ENCODE data around the gene ITGA11. TPM values are rescaled to one million over a fixed set of nuclear protein-coding genes. Genes with fewer than 3 reads are reported as not detected.

Gene ITGA11
- total RNA-seq, 1 donor from 2014 or later, result 2.0 TPM

GRCh38 chr15:68340726-68341671 is 91.0 kb downstream of the ITGA11 start:
- no peak for FAIRE-seq
- DNase-seq (ENCODE audit: low spot score in 2 of 2), result no peak

DNA sequence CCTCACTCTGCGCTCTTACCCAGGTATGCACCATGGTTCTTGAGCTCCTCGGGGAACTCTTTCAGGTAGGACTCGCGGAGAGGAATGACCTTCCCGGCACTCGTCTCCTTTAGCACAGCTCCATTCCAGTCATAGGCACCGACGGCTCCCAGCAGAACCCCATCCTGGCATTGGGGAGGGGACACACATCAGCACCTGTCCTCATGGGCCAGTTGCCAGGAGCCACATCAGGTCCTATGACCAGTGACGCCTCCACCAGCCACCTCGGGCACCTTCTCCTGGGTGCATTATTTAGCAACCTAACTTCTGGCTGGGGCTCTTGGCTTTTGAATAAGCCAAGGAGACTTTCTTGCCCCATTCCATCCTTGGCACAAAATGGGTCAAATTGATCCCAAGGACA is 92.5 kb downstream of the ITGA11 start:
- FAIRE-seq (no peak), DNase-seq (ENCODE audit: low spot score in 2 of 2) (no peak)

DNA sequence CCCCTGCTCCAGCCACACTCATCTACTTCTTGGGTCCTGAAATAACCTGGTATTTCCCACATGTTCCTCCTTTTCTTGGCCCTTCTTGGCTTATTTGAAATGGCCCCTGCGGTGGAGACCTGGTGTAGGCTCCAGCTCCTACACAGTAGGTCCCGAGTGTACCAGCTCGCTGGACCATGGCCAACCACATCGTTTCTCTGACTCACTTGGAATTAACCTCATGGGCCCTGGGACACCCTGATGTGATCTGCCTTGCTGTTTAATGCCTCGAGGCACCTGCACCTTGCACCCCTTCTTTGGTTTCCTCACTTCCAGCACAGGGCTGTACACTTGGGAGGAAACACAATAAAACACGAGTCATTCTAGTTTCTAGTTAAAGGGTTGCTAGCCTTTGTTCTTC is 94.1 kb downstream of the ITGA11 start:
- no peak for FAIRE-seq
- no peak for DNase-seq (ENCODE audit: low spot score in 2 of 2)

GRCh38 chr15:68336516-68336915 is 95.4 kb downstream of the ITGA11 start:
- DNase-seq (ENCODE audit: low spot score in 2 of 2) (no peak), FAIRE-seq (no peak)

- DNase-seq (ENCODE audit: low spot score in 2 of 2) (no peak), FAIRE-seq (no peak)
Observed at GRCh38 chr15:68335655-68336054, 96.3 kb downstream of the ITGA11 start.

DNA sequence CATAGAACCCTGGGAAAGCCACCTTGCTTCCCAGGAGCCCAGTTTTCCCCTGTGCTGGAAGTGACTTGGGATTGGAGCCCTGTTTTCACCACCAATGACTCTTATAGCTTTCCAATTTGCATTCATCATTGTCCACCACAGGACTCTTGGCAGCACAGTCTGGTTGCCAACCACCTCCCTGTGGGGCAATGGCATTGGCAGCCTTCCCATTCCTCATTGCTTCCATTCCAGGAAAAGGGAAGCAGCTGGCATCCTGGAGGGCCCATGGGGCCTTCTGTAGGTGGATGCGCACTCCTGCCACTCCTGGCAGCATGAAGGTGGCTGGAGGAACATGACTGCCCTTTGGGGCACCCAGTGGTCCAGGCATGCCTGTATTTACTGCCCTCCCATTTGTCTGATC is 96.7 kb downstream of the ITGA11 start:
- peak; percentile 26 to 45 for DNase-seq (ENCODE audit: low spot score in 2 of 2)
- FAIRE-seq, result no peak

GRCh38 chr15:68334661-68335124 is 97.3 kb downstream of the ITGA11 start:
- no peak for FAIRE-seq
- DNase-seq (ENCODE audit: low spot score in 2 of 2), result peak in 1 of 2 donors; percentile 50

DNA sequence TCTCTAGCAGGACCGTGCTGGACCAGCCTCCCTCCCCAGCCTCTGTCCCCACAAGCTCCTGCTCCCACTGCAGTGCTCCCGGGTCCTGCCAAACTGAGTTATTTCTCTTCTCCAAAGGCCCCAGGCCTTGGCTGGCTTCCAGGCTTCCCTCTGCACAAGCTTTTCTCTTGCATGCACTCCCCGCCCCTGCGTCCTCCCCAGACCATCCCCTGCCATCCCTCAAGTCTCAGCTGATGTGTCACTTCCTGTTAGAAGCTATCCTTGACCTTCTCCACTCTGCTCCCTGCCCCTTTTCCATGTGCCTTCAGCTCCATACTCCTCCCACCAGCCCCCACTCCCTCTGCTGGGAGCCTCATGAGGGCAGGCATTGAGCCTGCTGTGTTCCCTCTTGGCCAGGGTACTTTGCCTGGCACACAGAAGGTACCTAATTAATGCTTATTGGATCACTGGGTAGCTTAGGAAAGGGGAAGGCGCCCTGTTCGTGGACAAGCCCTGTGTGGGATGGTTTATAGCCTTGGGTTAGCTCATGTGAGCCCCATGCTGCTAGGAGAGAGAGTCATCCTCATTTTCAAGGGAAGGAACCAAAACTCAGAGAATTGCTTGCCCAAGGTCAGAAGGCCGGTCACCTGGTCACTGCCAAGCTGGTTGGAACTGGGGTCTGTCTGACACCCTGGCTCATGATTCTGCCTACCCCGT is 98.0 kb downstream of the ITGA11 start:
- no peak for FAIRE-seq
- DNase-seq (ENCODE audit: low spot score in 2 of 2), result no peak

DNA sequence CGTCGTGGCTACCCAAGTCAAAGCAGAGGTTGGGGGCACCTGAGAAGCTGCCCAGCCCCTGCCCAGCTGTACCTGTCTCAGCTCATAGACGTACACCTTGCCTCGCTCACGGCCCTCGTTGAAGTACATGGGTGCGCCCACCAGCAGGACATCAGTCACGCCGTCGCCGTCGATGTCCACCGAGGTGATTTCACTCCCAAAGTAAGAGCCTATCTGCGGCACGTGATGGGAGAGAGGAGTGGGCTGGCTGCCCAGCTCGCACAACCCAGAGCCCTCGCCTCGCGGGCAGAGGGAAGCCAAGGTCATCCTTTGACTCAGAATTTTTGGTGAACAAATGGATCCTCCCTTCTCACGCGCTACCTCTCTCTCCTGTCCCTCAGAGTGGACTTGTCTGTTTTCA is 99.7 kb downstream of the ITGA11 start:
- DNase-seq (ENCODE audit: low spot score in 2 of 2) (no peak), FAIRE-seq (no peak)

DNA sequence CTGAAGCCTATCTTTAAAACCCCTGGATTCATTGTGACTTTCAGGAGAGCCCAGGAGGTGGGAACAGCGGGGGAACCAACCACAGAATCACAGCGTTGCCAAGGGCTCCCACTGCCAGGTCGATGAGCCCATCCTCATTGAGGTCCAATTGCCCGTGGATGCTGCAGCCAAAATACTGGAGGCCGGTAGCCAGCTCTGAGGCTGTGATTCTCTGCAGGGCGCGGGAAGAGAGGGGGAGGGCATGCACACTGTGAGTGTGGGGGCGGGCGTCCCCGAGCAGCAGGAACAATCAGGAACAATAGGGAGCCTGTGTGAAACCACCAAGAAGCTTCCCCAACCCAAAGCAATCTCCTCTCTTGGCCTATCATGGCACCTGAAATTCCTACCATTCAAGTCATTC is 101.1 kb downstream of the ITGA11 start:
- DNase-seq (ENCODE audit: low spot score in 2 of 2) (no peak), FAIRE-seq (no peak)

- FAIRE-seq, result no peak
- DNase-seq (ENCODE audit: low spot score in 2 of 2), result no peak
Observed at GRCh38 chr15:68330416-68330815, 101.5 kb downstream of the ITGA11 start.

GRCh38 chr15:68328964-68329363 is 103.0 kb downstream of the ITGA11 start:
- DNase-seq (ENCODE audit: low spot score in 2 of 2) (no peak), FAIRE-seq (no peak)

DNA sequence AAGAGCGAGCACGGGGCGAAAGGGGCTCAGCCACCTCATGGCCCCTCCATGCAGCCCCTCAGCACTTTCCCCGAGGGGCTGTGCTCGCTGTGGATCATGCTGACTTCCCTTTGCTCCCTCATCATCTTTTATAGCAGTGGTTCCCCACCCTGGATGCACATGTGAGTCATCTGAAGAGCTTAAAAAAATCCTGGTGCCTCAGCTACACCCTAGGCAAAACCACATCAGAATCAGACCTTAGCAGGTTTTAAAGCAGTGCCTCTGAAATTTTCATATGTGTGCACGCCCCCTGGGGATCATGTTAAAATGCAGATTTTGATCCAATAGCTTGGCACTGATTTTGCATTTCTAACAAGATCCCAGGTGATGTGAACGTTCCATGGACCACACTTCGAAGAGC is 103.5 kb downstream of the ITGA11 start:
- DNase-seq (ENCODE audit: low spot score in 2 of 2) (no peak), FAIRE-seq (no peak)

GRCh38 chr15:68326711-68327354 is 105.1 kb downstream of the ITGA11 start:
- DNase-seq (ENCODE audit: low spot score in 2 of 2), result no peak
- no peak for FAIRE-seq

GRCh38 chr15:68325726-68326125 is 106.2 kb downstream of the ITGA11 start:
- no peak for FAIRE-seq
- no peak for DNase-seq (ENCODE audit: low spot score in 2 of 2)

DNA sequence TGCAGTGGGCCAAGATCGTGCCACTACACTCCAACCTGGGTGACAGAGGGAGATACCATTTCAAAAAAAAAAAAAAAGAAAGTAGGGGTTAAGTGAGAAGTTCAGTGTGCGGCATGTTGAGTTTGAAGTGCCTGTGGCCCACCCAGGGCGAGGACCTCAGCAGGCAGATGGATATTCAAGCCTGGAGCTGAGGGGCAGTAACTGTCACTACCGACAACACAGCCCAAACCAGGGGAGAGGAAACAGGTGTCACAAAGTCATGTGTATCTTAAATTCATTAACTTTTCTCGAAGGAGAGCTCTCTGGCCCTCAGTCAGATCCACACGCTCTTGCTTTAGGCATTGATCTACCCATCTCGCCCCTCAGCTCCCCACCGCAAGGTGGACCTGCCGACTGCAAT is 109.2 kb downstream of the ITGA11 start:
- no peak for DNase-seq (ENCODE audit: low spot score in 2 of 2)
- FAIRE-seq, result no peak

DNA sequence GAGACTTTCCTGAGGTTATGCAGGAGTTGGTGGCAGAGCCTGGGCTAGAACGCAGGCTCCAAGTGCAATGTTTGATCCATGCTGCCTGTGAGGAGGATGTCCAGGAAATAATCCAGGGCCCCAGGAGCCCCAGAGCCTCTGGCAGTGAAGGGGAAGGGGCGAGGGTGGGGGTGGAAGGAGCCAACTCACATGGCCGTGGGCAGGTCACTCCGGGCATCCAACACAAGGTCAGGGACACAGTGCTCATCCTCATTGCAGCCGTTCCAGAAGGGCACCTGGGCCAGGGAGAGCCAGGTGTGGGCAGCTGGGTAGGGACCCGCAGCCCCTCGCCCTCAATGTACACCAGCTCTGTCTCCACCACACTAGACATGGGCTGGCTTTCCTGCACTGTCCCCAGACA is 110.7 kb downstream of the ITGA11 start:
- DNase-seq (ENCODE audit: low spot score in 2 of 2) (no peak), FAIRE-seq (no peak)

GRCh38 chr15:68319997-68320396 is 112.0 kb downstream of the ITGA11 start:
- FAIRE-seq (no peak), DNase-seq (ENCODE audit: low spot score in 2 of 2) (no peak)

GRCh38 chr15:68318931-68319909 is 112.7 kb downstream of the ITGA11 start:
- FAIRE-seq (no peak), DNase-seq (ENCODE audit: low spot score in 2 of 2) (no peak)

Measured in frontal cortex (tissue), 4 donors.